Stimulated activated effector memory CD8-positive, alpha-beta T cell treated with anti-CD3 and anti-CD28 coated beads, Interleukin-12 subunit alpha, Interleukin-12 subunit beta, amount 100 ng/mL, for 72 hours (primary cell): ENCODE results near the gene DYRK1A.

ENCODE experiments used
- ATAC-seq: fragments of 150-1000 bp; cut with Tn5 transposase; 2 replicates; pipeline ENCODE4 v1.10.0; 2021
- DNase-seq, 2 donors: peaks; one replicate each; pipeline ENCODE4 v3.0.0; 2021 to 2022; ENCODE audit warnings: low spot score in 2 of 2
- H3K27ac Mint-ChIP-seq: one replicate; pipeline ENCODE4 v1.8.0; 2022; ENCODE audit warnings: mild to moderate bottlenecking, mixed read lengths
- H3K36me3 Mint-ChIP-seq: one replicate; pipeline ENCODE4 v1.8.0; 2022; ENCODE audit warnings: mild to moderate bottlenecking, mixed read lengths
- H3K4me1 Mint-ChIP-seq: one replicate; pipeline ENCODE4 v1.8.0; 2022; ENCODE audit warnings: mixed read lengths
- H3K4me3 Mint-ChIP-seq: one replicate; pipeline ENCODE4 v1.8.0; 2022; ENCODE audit warnings: mild to moderate bottlenecking, mixed read lengths
- H3K9me3 Mint-ChIP-seq: one replicate; pipeline ENCODE4 v1.8.0; 2022; ENCODE audit warnings: mixed read lengths

Gene DYRK1A

GRCh38 chr21:37489553-37489952, 123.0 kb downstream of the DYRK1A start:
- no peaks in the 10 kb centered on the region for H3K9me3 Mint-ChIP-seq
- DNase-seq, result no peak
- H3K4me3 Mint-ChIP-seq, result no peak overlapping the region
- H3K4me1 Mint-ChIP-seq, result no peaks in the 10 kb centered on the region
- ATAC-seq, result no peak
- H3K27ac Mint-ChIP-seq, result peak overlapping the region; percentile 56
- peaks cover 90% of the 10 kb centered on the region for H3K36me3 Mint-ChIP-seq

GRCh38 chr21:37490084-37490483, 123.5 kb downstream of the DYRK1A start:
- H3K27ac Mint-ChIP-seq, result no peak overlapping the region
- H3K4me3 Mint-ChIP-seq, result no peak overlapping the region
- no peak for DNase-seq
- no peaks in the 10 kb centered on the region for H3K9me3 Mint-ChIP-seq
- no peaks in the 10 kb centered on the region for H3K4me1 Mint-ChIP-seq
- H3K36me3 Mint-ChIP-seq, result peaks cover 95% of the 10 kb centered on the region
- no peak for ATAC-seq

- Mint-ChIP-seq H3K27ac (no peak overlapping the region), H3K36me3 (peaks cover 91% of the 10 kb centered on the region)
Observed at GRCh38 chr21:37496972-37497371, 130.4 kb downstream of the DYRK1A start.

GRCh38 chr21:37498664-37499063, 132.1 kb downstream of the DYRK1A start:
- Mint-ChIP-seq H3K9me3 (no peaks in the 10 kb centered on the region), H3K4me3 (no peak overlapping the region), H3K4me1 (peaks cover 20% of the 10 kb centered on the region), H3K36me3 (peaks cover 82% of the 10 kb centered on the region), H3K27ac (peak overlapping the region; percentile 27)
- DNase-seq (no peak), ATAC-seq (no peak)

More at GRCh38 chr21:37496972-37497371, 130.4 kb downstream of the DYRK1A start:
- Mint-ChIP-seq H3K4me1 (peaks cover 4% of the 10 kb centered on the region), H3K4me3 (no peak overlapping the region), H3K9me3 (no peaks in the 10 kb centered on the region)
- no peak for DNase-seq
- ATAC-seq, result no peak

GRCh38 chr21:37502947-37503346, 136.4 kb downstream of the DYRK1A start:
- peaks cover 39% of the 10 kb centered on the region for H3K36me3 Mint-ChIP-seq
- no peak overlapping the region for H3K4me3 Mint-ChIP-seq
- no peaks in the 10 kb centered on the region for H3K9me3 Mint-ChIP-seq
- H3K4me1 Mint-ChIP-seq, result peaks cover 30% of the 10 kb centered on the region
- DNase-seq (no peak), ATAC-seq (no peak)
- H3K27ac Mint-ChIP-seq, result peak overlapping the region; percentile 96

- no peaks in the 10 kb centered on the region for H3K9me3 Mint-ChIP-seq
- H3K4me3 Mint-ChIP-seq, result peak overlapping the region; percentile 30
- DNase-seq, result no peak
- peaks cover 30% of the 10 kb centered on the region for H3K36me3 Mint-ChIP-seq
- ATAC-seq, result peak; percentile 89
- peak overlapping the region; percentile 96 for H3K27ac Mint-ChIP-seq
- peaks cover 30% of the 10 kb centered on the region for H3K4me1 Mint-ChIP-seq
Observed at GRCh38 chr21:37503848-37504467, 137.4 kb downstream of the DYRK1A start.

GRCh38 chr21:37505963-37506362, 139.4 kb downstream of the DYRK1A start:
- no peaks in the 10 kb centered on the region for H3K9me3 Mint-ChIP-seq
- H3K4me3 Mint-ChIP-seq, result no peak overlapping the region
- H3K36me3 Mint-ChIP-seq, result peaks cover 15% of the 10 kb centered on the region
- ATAC-seq, result no peak
- H3K27ac Mint-ChIP-seq, result peak overlapping the region; percentile 96
- no peak for DNase-seq
- H3K4me1 Mint-ChIP-seq, result peaks cover 34% of the 10 kb centered on the region

- ATAC-seq, result no peak
- Mint-ChIP-seq H3K4me3 (no peak overlapping the region), H3K27ac (no peak overlapping the region), H3K4me1 (peaks cover 26% of the 10 kb centered on the region), H3K9me3 (no peaks in the 10 kb centered on the region), H3K36me3 (no peaks in the 10 kb centered on the region)
- no peak for DNase-seq
Observed at GRCh38 chr21:37507716-37508115, 141.1 kb downstream of the DYRK1A start.

- Mint-ChIP-seq H3K27ac (no peak overlapping the region), H3K36me3 (no peaks in the 10 kb centered on the region), H3K9me3 (no peaks in the 10 kb centered on the region), H3K4me1 (peaks cover 19% of the 10 kb centered on the region), H3K4me3 (no peak overlapping the region)
- DNase-seq (no peak), ATAC-seq (no peak)
Observed at GRCh38 chr21:37508341-37508740, 141.8 kb downstream of the DYRK1A start.

- Mint-ChIP-seq H3K9me3 (no peaks in the 10 kb centered on the region), H3K4me1 (peaks cover 6% of the 10 kb centered on the region), H3K36me3 (no peaks in the 10 kb centered on the region), H3K27ac (peak overlapping the region; percentile 75), H3K4me3 (no peak overlapping the region)
- peak; percentile 82 for ATAC-seq
- no peak for DNase-seq
Observed at GRCh38 chr21:37509802-37510393, 143.3 kb downstream of the DYRK1A start.

- Mint-ChIP-seq H3K9me3 (no peaks in the 10 kb centered on the region), H3K27ac (no peak overlapping the region), H3K4me1 (peaks cover 6% of the 10 kb centered on the region), H3K4me3 (no peak overlapping the region), H3K36me3 (no peaks in the 10 kb centered on the region)
- DNase-seq, result no peak
- no peak for ATAC-seq
Observed at GRCh38 chr21:37511848-37512247, 145.3 kb downstream of the DYRK1A start.

GRCh38 chr21:37513383-37513782, 146.8 kb downstream of the DYRK1A start:
- Mint-ChIP-seq H3K9me3 (no peaks in the 10 kb centered on the region), H3K36me3 (no peaks in the 10 kb centered on the region), H3K27ac (peak overlapping the region; percentile 32), H3K4me3 (no peak overlapping the region), H3K4me1 (peaks cover 6% of the 10 kb centered on the region)
- ATAC-seq (no peak), DNase-seq (no peak)

- Mint-ChIP-seq H3K36me3 (no peaks in the 10 kb centered on the region), H3K4me3 (no peak overlapping the region), H3K27ac (peak overlapping the region; percentile 32), H3K9me3 (no peaks in the 10 kb centered on the region), H3K4me1 (peaks cover 6% of the 10 kb centered on the region)
- DNase-seq (no peak), ATAC-seq (no peak)
Observed at GRCh38 chr21:37514038-37514667, 147.6 kb downstream of the DYRK1A start.

GRCh38 chr21:37516998-37517397, 150.4 kb downstream of the DYRK1A start:
- peaks cover 7% of the 10 kb centered on the region for H3K4me1 Mint-ChIP-seq
- DNase-seq (no peak), ATAC-seq (no peak)
- H3K9me3 Mint-ChIP-seq, result no peaks in the 10 kb centered on the region
- H3K4me3 Mint-ChIP-seq, result no peak overlapping the region
- peak overlapping the region; percentile 78 for H3K27ac Mint-ChIP-seq
- H3K36me3 Mint-ChIP-seq, result peaks cover 5% of the 10 kb centered on the region

GRCh38 chr21:37520801-37521200, 154.2 kb downstream of the DYRK1A start:
- H3K4me3 Mint-ChIP-seq, result no peak overlapping the region
- H3K36me3 Mint-ChIP-seq, result peaks cover 5% of the 10 kb centered on the region
- no peaks in the 10 kb centered on the region for H3K9me3 Mint-ChIP-seq
- H3K27ac Mint-ChIP-seq, result no peak overlapping the region
- ATAC-seq, result no peak
- DNase-seq, result no peak
- H3K4me1 Mint-ChIP-seq, result peaks cover 12% of the 10 kb centered on the region

- Mint-ChIP-seq H3K4me1 (peaks cover 12% of the 10 kb centered on the region), H3K4me3 (no peak overlapping the region), H3K27ac (no peak overlapping the region), H3K36me3 (peaks cover 5% of the 10 kb centered on the region), H3K9me3 (no peaks in the 10 kb centered on the region)
- no peak for ATAC-seq
- no peak for DNase-seq
Observed at GRCh38 chr21:37521658-37522057, 155.1 kb downstream of the DYRK1A start.
